GM23338 (cell line): Measurements from ENCODE around the gene OR51D1. TPM values are rescaled to one million over a fixed set of nuclear protein-coding genes. Genes with fewer than 3 reads are reported as not detected.

ENCODE experiments used
- ATAC-seq: fragments of 200-7000 bp; cut with Tn5 transposase; 3 replicates; pipeline ENCODE4 v1.9.1; 2020
- DNase-seq: peaks from one replicate; pipeline ENCODE4 v3.0.0-alpha.2; 2015; ENCODE audit warnings: low spot score
- H2AFZ ChIP-seq: fragments of 200-600 bp; sonication (generic); 2 replicates; pipeline ENCODE4 v1.8.0; 2016; ENCODE audit warnings: antibody characterized with exemption, mild to moderate bottlenecking, moderate library complexity
- H3F3A ChIP-seq: fragments of 200-600 bp; sonication (generic); replicated peaks from 2 replicates; pipeline ENCODE4 v1.8.0; 2017; ENCODE audit warnings: antibody characterized with exemption, mixed run types, low read depth
- H3K27ac ChIP-seq: fragments of 200-600 bp; sonication (generic); 2 replicates; pipeline ENCODE4 v1.6.1; 2016; ENCODE audit warnings: low read depth
- H3K27me3 ChIP-seq: fragments of 200-600 bp; sonication (generic); 2 replicates; pipeline ENCODE4 v1.8.0; 2016; ENCODE audit warnings: mild to moderate bottlenecking, mixed run types, moderate library complexity; ENCODE audit not compliant: insufficient read depth
- H3K36me3 ChIP-seq: fragments of 200-600 bp; sonication (generic); 2 replicates; pipeline ENCODE4 v1.8.0; 2016; ENCODE audit warnings: mild to moderate bottlenecking; ENCODE audit not compliant: insufficient read depth
- H3K4me1 ChIP-seq: fragments of 200-600 bp; sonication (generic); 2 replicates; pipeline ENCODE4 v1.8.0; 2016; ENCODE audit warnings: mild to moderate bottlenecking, moderate library complexity; ENCODE audit not compliant: insufficient read depth
- H3K4me2 ChIP-seq: fragments of 200-600 bp; sonication (generic); 2 replicates; pipeline ENCODE4 v1.7.1; 2017; ENCODE audit warnings: mixed run types
- H3K4me3 ChIP-seq: fragments of 200-600 bp; sonication (generic); 2 replicates; pipeline ENCODE4 v1.6.1; 2016; ENCODE audit warnings: mixed run types
- H3K79me2 ChIP-seq: fragments of 200-600 bp; sonication (generic); replicated peaks from 2 replicates; pipeline ENCODE4 v1.8.0; 2017; ENCODE audit warnings: mild to moderate bottlenecking; ENCODE audit not compliant: insufficient read depth
- H3K9me2 ChIP-seq: fragments of 200-600 bp; sonication (generic); 2 replicates; pipeline ENCODE4 v1.8.0; 2017; ENCODE audit not compliant: insufficient read depth
- H4K20me1 ChIP-seq: fragments of 200-600 bp; sonication (generic); replicated peaks from 2 replicates; pipeline ENCODE4 v1.8.0; 2017; ENCODE audit warnings: mild to moderate bottlenecking; ENCODE audit not compliant: insufficient read depth
- H3K27ac Mint-ChIP-seq: 2 replicates; pipeline ENCODE4 v1.8.0; 2020; ENCODE audit warnings: inconsistent platforms, mild to moderate bottlenecking, moderate library complexity, mixed read lengths
- H3K27me3 Mint-ChIP-seq: 3 replicates; pipeline ENCODE4 v1.8.0; 2022; ENCODE audit warnings: low read depth, mild to moderate bottlenecking, moderate library complexity, mixed read lengths, inconsistent platforms; ENCODE audit not compliant: insufficient read depth, poor library complexity
- H3K36me3 Mint-ChIP-seq: 3 replicates; pipeline ENCODE4 v1.8.0; 2021; ENCODE audit warnings: low read depth, mild to moderate bottlenecking, inconsistent platforms, moderate library complexity, mixed read lengths
- H3K4me1 Mint-ChIP-seq: 3 replicates; pipeline ENCODE4 v1.8.0; 2020; ENCODE audit warnings: mild to moderate bottlenecking, inconsistent platforms, mixed read lengths
- H3K4me3 Mint-ChIP-seq: 3 replicates; pipeline ENCODE4 v1.8.0; 2021; ENCODE audit warnings: moderate library complexity, mild to moderate bottlenecking, inconsistent platforms, mixed read lengths
- H3K9me3 Mint-ChIP-seq: 3 replicates; pipeline ENCODE4 v1.8.0; 2020; ENCODE audit warnings: moderate library complexity, mild to moderate bottlenecking, inconsistent platforms, mixed read lengths
- CREB1 ChIP-seq: fragments of 250-450 bp; sonication (Bioruptor Pico); IDR thresholded peaks from 2 replicates; pipeline ENCODE4 v1.5.0; 2020; ENCODE audit warnings: low read depth, mild to moderate bottlenecking, moderate library complexity
- ETS1 ChIP-seq: IDR thresholded peaks from 2 replicates; pipeline ENCODE4 v1.6.1; 2016; ENCODE audit warnings: antibody characterized with exemption
- EZH2 ChIP-seq: fragments of 200-600 bp; sonication (generic); IDR thresholded peaks from one replicate; pipeline ENCODE4 v1.8.0; 2017; ENCODE audit warnings: antibody characterized with exemption, mild to moderate bottlenecking, low read depth; ENCODE audit not compliant: unreplicated experiment
- EZH2phosphoT487 ChIP-seq: fragments of 200-600 bp; sonication (generic); IDR thresholded peaks from one replicate; pipeline ENCODE4 v1.8.1; 2018; ENCODE audit warnings: antibody characterized with exemption; ENCODE audit not compliant: unreplicated experiment
- JUNB ChIP-seq: IDR thresholded peaks from one replicate; pipeline ENCODE4 v1.6.1; 2016; ENCODE audit warnings: antibody characterized with exemption; ENCODE audit not compliant: unreplicated experiment
- NANOG ChIP-seq: IDR thresholded peaks from 2 replicates; pipeline ENCODE4 v1.6.1; 2016; ENCODE audit warnings: antibody characterized with exemption, borderline replicate concordance
- POLR2AphosphoS5 ChIP-seq: IDR thresholded peaks from 2 replicates; pipeline ENCODE4 v1.6.1; 2016; ENCODE audit warnings: antibody characterized with exemption, low read depth
- REST ChIP-seq: IDR thresholded peaks from one replicate; pipeline ENCODE4 v1.6.1; 2018; ENCODE audit warnings: antibody characterized with exemption; ENCODE audit not compliant: unreplicated experiment
- STAT1 ChIP-seq: IDR thresholded peaks from one replicate; pipeline ENCODE4 v1.6.1; 2016; ENCODE audit warnings: antibody characterized with exemption; ENCODE audit not compliant: unreplicated experiment
- ZNF114 ChIP-seq: fragments of 250-450 bp; sonication (Bioruptor Pico); IDR thresholded peaks from 2 replicates; pipeline ENCODE4 v1.5.0; 2020; ENCODE audit warnings: mild to moderate bottlenecking, moderate library complexity
- ZNF331 ChIP-seq: fragments of 250-450 bp; sonication (Bioruptor Pico); IDR thresholded peaks from 2 replicates; pipeline ENCODE4 v1.5.0; 2020; ENCODE audit warnings: low read depth, mild to moderate bottlenecking, moderate library complexity
- ZNF462 ChIP-seq: fragments of 250-450 bp; sonication (Bioruptor Pico); IDR thresholded peaks from 2 replicates; pipeline ENCODE4 v1.5.0; 2020; ENCODE audit warnings: mild to moderate bottlenecking, moderate library complexity
- polyA plus RNA-seq: library from polyadenylated mRNA; unstranded; fragments of >200 nt; fragmentation: Nextera tagmentation; extraction: Ambion mirVana; gene quantifications from 2 replicates; pipeline ENCODE4 v1.2.1, GENCODE V29; 2016
- total RNA-seq: library from RNA; depleted of rRNA; stranded (reverse); fragments of >200 nt; shearing (Covaris generic); gene quantifications from 2 replicates; pipeline ENCODE4 v1.2.3, GENCODE V29; 2014

Gene OR51D1
- total and polyA plus RNA-seq, 2 experiments from 2014 or later = not detected

DNA sequence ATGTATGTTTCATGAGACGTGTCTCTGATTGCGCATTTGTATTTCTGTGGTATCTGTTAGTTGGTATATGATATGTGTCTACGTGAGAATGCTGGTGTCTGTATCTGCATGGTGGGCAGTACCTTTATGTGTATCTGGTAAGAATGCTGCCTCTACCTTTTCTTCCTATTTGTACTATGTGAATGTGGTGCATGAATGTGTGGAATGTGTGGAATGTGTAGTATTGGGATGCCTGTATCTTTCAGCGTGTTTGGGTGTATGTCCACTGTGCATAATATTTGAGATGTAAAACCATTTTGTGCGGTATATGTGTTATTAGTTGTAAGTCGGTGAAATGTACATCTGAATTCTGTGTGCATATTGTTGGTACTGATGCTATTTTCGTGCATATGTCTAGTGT lies 4.2 kb downstream of the OR51D1 start (continued):
- TF ChIP-seq ZNF462 (CRISPR knock-in tag) = no peak
- TF ChIP-seq JUNB = no peak
- no peak for TF ChIP-seq ZNF331 (CRISPR knock-in tag)
- no peak for TF ChIP-seq EZH2
- no peak for TF ChIP-seq REST
- no peak for TF ChIP-seq NANOG

GRCh38 chr11:4642043-4642442 lies 4.8 kb downstream of the OR51D1 start:
- H3K4me3 ChIP-seq = no peak overlapping the region
- no peaks in the 10 kb centered on the region for H3K79me2 ChIP-seq
- no peaks in the 10 kb centered on the region for H3F3A ChIP-seq
- H3K27ac ChIP-seq = no peak overlapping the region
- H2AFZ ChIP-seq = no peak overlapping the region
- no peak for ATAC-seq
- H4K20me1 ChIP-seq = no peaks in the 10 kb centered on the region
- no peak overlapping the region for H3K4me2 ChIP-seq
- H3K4me1 ChIP-seq = no peaks in the 10 kb centered on the region
- H3K27me3 ChIP-seq = no peaks in the 10 kb centered on the region
- Mint-ChIP-seq H3K36me3 (no peaks in the 10 kb centered on the region), H3K27me3 (peaks cover 4% of the 10 kb centered on the region), H3K9me3 (no peaks in the 10 kb centered on the region), H3K4me1 (no peaks in the 10 kb centered on the region; the same call in 2 of the 3 replicates), H3K4me3 (no peak overlapping the region), H3K27ac (no peak overlapping the region)
- H3K9me2 ChIP-seq = peaks cover 16% of the 10 kb centered on the region; the same call in 1 of the 2 replicates
- no peaks in the 10 kb centered on the region for H3K36me3 ChIP-seq
- DNase-seq = no peak
- TF ChIP-seq ETS1 (no peak), ZNF114 (CRISPR knock-in tag) (no peak), JUNB (no peak), NANOG (no peak), POLR2AphosphoS5 (no peak), EZH2 (no peak), CREB1 (CRISPR knock-in tag) (no peak), EZH2phosphoT487 (no peak), STAT1 (no peak)
